ENCODE measurements around the gene EVC.

Gene EVC

DNA sequence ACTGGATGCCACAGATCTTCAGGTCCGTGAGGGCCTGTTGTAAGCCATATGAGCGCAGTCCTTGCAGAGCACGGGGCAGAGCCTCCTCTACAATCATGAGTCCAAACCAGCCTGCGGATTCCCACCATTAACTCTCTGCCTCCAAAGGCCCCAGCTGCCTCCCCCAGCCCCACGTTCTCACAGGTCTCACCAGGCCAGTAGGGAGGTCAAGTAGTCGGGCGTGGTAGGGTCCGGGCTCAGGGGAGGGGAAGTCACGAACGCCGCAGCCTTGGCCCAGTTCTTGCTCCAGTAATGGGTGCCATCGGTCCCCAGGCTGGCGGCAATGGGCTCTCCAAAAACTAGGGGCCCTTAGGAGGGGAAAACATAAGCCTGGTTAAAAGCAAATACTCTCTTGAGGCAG, 128.3 kb downstream of the EVC start:
- Histone ChIP-seq H3K9me2 (replicated peaks; ENCODE audit: insufficient read depth, low read length) (no peaks in the 10 kb centered on the region), H3K4me2 (ENCODE audit: low read depth, low read length) (no peak overlapping the region), H2AFZ (ENCODE audit: low read length) (no peak overlapping the region), H3K27me3 (replicated peaks; ENCODE audit: insufficient read depth, low read length) (no peaks in the 10 kb centered on the region), H3K27ac (ENCODE audit: low read length) (no peak overlapping the region), H3K4me3 (ENCODE audit: low read length) (no peak overlapping the region), H3K36me3 (replicated peaks; ENCODE audit: insufficient read depth, low read length) (no peaks in the 10 kb centered on the region), H3F3A (ENCODE audit: insufficient read depth, low read length) (no peaks in the 10 kb centered on the region), H3K9me3 (replicated peaks; ENCODE audit: insufficient read depth, low read length) (no peaks in the 10 kb centered on the region), H4K20me1 (ENCODE audit: insufficient read depth, low read length) (no peaks in the 10 kb centered on the region), H3K4me1 (ENCODE audit: low read length) (no peaks in the 10 kb centered on the region), H3K79me2 (ENCODE audit: low read length) (no peaks in the 10 kb centered on the region), H3K9ac (ENCODE audit: low read length) (no peak overlapping the region)
- TF ChIP-seq EZH2phosphoT487 (IDR thresholded peaks at IDR 0.05; ENCODE audit: low read length) (no peak), EZH2 (optimal IDR thresholded peaks at IDR 0.05; ENCODE audit: low read depth, low read length) (no peak)
- TF ChIP-seq, protein P1, sequence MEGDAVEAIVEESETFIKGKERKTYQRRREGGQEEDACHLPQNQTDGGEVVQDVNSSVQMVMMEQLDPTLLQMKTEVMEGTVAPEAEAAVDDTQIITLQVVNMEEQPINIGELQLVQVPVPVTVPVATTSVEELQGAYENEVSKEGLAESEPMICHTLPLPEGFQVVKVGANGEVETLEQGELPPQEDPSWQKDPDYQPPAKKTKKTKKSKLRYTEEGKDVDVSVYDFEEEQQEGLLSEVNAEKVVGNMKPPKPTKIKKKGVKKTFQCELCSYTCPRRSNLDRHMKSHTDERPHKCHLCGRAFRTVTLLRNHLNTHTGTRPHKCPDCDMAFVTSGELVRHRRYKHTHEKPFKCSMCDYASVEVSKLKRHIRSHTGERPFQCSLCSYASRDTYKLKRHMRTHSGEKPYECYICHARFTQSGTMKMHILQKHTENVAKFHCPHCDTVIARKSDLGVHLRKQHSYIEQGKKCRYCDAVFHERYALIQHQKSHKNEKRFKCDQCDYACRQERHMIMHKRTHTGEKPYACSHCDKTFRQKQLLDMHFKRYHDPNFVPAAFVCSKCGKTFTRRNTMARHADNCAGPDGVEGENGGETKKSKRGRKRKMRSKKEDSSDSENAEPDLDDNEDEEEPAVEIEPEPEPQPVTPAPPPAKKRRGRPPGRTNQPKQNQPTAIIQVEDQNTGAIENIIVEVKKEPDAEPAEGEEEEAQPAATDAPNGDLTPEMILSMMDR (IDR thresholded peaks at IDR 0.05; ENCODE audit: low read length), result no peak
- DNase-seq, result no peak

DNA sequence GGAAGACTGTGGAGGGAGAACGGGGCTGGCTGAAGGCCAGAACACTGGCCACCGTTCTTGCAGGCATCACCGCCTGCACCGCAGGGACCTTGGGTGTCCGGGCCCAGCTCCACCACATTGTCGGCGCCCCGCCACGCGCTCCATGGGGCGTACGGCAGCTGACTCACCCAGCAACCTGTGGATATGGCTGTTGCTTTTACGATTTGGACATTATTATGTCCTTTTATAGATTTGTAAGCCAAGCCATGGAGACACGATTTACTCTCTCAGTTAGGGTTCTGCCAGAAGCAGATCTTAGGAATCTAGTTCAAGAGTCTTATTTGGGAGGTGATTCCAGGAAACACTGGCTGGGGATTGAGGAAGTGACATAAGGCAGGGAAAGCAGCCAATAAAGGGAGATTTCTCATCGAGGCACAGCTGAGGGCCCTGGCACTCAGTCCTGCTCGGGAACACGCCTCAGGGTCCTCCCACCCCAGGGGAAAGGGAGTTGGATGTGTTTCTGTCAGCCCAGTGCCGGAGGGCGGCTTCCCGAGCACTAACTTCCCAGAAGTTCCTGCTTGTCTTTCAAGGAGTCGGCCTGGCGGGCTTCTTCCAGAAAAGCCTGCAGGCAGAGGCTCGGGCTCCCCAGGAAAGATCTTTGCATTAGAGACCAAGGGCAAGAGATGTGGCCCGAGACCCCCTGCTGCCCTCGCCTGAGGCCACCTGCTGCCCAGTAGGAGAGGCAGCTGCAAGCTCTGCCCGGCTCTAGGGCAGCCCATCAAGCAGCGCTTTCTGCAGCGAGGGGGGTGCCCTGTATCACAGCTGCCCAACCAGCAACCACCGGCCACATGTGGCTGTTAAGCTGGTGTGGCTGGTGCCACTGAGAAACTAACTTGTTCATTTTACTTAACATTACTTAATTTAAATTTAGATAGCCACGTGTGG, 129.0 kb downstream of the EVC start:
- H3K79me2 ChIP-seq (ENCODE audit: low read length), result no peaks in the 10 kb centered on the region
- no peaks in the 10 kb centered on the region for H4K20me1 ChIP-seq (ENCODE audit: insufficient read depth, low read length)
- TF ChIP-seq EZH2phosphoT487 (IDR thresholded peaks at IDR 0.05; ENCODE audit: low read length) (no peak), EZH2 (optimal IDR thresholded peaks at IDR 0.05; ENCODE audit: low read depth, low read length) (no peak)
- TF ChIP-seq, protein P1 (IDR thresholded peaks at IDR 0.05; ENCODE audit: low read length), result no peak
- no peaks in the 10 kb centered on the region for H3K9me2 ChIP-seq (replicated peaks; ENCODE audit: insufficient read depth, low read length)
- H3F3A ChIP-seq (ENCODE audit: insufficient read depth, low read length), result no peaks in the 10 kb centered on the region
- no peak overlapping the region for H3K9ac ChIP-seq (ENCODE audit: low read length)
- no peak overlapping the region for H3K27ac ChIP-seq (ENCODE audit: low read length)
- no peak for DNase-seq
- no peak overlapping the region for H3K4me3 ChIP-seq (ENCODE audit: low read length)
- no peaks in the 10 kb centered on the region for H3K36me3 ChIP-seq (replicated peaks; ENCODE audit: insufficient read depth, low read length)
- H3K4me1 ChIP-seq (ENCODE audit: low read length), result no peaks in the 10 kb centered on the region
- no peaks in the 10 kb centered on the region for H3K9me3 ChIP-seq (replicated peaks; ENCODE audit: insufficient read depth, low read length)
- H2AFZ ChIP-seq (ENCODE audit: low read length), result no peak overlapping the region
- H3K27me3 ChIP-seq (replicated peaks; ENCODE audit: insufficient read depth, low read length), result no peaks in the 10 kb centered on the region
- no peak overlapping the region for H3K4me2 ChIP-seq (ENCODE audit: low read depth, low read length)

DNA sequence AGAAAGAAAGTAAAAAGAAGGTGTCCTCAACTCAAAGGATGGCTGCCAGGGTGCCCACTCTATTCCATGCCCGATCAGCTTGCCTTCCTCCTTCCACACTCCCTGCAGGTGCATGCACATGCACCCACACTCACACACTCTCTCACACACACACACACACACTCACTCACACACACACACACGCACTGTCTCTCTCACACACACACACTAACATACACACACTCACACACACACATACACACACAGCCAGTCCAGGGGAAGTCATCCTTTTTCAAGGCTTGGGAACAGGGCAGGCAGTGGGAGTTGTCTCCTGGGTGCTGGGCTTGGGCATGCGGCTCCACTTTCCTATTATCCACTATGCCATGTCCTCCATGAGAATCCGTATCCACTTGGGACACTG, 131.5 kb downstream of the EVC start:
- Histone ChIP-seq H3K4me2 (ENCODE audit: low read depth, low read length) (no peak overlapping the region), H3K4me1 (ENCODE audit: low read length) (no peaks in the 10 kb centered on the region), H3K9me2 (replicated peaks; ENCODE audit: insufficient read depth, low read length) (no peaks in the 10 kb centered on the region), H3K9me3 (replicated peaks; ENCODE audit: insufficient read depth, low read length) (no peaks in the 10 kb centered on the region), H3F3A (ENCODE audit: insufficient read depth, low read length) (no peaks in the 10 kb centered on the region), H3K27me3 (replicated peaks; ENCODE audit: insufficient read depth, low read length) (no peaks in the 10 kb centered on the region), H2AFZ (ENCODE audit: low read length) (no peak overlapping the region), H3K79me2 (ENCODE audit: low read length) (no peaks in the 10 kb centered on the region), H3K4me3 (ENCODE audit: low read length) (no peak overlapping the region), H4K20me1 (ENCODE audit: insufficient read depth, low read length) (no peaks in the 10 kb centered on the region), H3K9ac (ENCODE audit: low read length) (no peak overlapping the region), H3K27ac (ENCODE audit: low read length) (no peak overlapping the region), H3K36me3 (replicated peaks; ENCODE audit: insufficient read depth, low read length) (no peaks in the 10 kb centered on the region)
- no peak for DNase-seq
- no peak for TF ChIP-seq EZH2 (optimal IDR thresholded peaks at IDR 0.05; ENCODE audit: low read depth, low read length)
- TF ChIP-seq EZH2phosphoT487 (IDR thresholded peaks at IDR 0.05; ENCODE audit: low read length), result no peak
- TF ChIP-seq, protein P1 (IDR thresholded peaks at IDR 0.05; ENCODE audit: low read length), result no peak

Measured in MM.1S (cell line).